HG03039 (cell line): ENCODE data around the gene BACE1-AS.

ENCODE experiments used
- ATAC-seq: cut with Tn5 transposase; IDR thresholded peaks from one replicate; pipeline ENCODE4 v1.9.1; 2021; ENCODE audit warnings: mild to moderate bottlenecking, moderate library complexity; ENCODE audit not compliant: unreplicated experiment

BACE1-AS gene

GRCh38 chr11:117289795-117290194 is 1.4 kb upstream of the BACE1-AS start:
- ATAC-seq, result no peak

GRCh38 chr11:117292616-117293015 is 1.5 kb downstream of the BACE1-AS start:
- ATAC-seq, result no peak

- ATAC-seq, result no peak
Observed at GRCh38 chr11:117295438-117296137, 4.4 kb downstream of the BACE1-AS start.

GRCh38 chr11:117296881-117297280 is 5.7 kb downstream of the BACE1-AS start:
- ATAC-seq, result no peak

- ATAC-seq, result no peak
Observed at GRCh38 chr11:117298195-117298594, 7.0 kb downstream of the BACE1-AS start.

- ATAC-seq, result no peak
Observed at GRCh38 chr11:117299351-117300282, 8.5 kb downstream of the BACE1-AS start.

- no peak for ATAC-seq
Observed at GRCh38 chr11:117300283-117300663, 9.1 kb downstream of the BACE1-AS start.

- no peak for ATAC-seq
Observed at GRCh38 chr11:117300773-117301172, 9.6 kb downstream of the BACE1-AS start.

- no peak for ATAC-seq
Observed at GRCh38 chr11:117302228-117302627, 11.1 kb downstream of the BACE1-AS start.

- ATAC-seq, result no peak
Observed at GRCh38 chr11:117303101-117303500, 12.0 kb downstream of the BACE1-AS start.

GRCh38 chr11:117303646-117304315 is 12.6 kb downstream of the BACE1-AS start:
- no peak for ATAC-seq

- ATAC-seq, result no peak
Observed at GRCh38 chr11:117305145-117305544, 14.0 kb downstream of the BACE1-AS start.

- no peak for ATAC-seq
Observed at GRCh38 chr11:117309310-117309709, 18.2 kb downstream of the BACE1-AS start.

- no peak for ATAC-seq
Observed at GRCh38 chr11:117313091-117313490, 21.9 kb downstream of the BACE1-AS start.

GRCh38 chr11:117313828-117314768 is 23.0 kb downstream of the BACE1-AS start:
- no peak for ATAC-seq

- no peak for ATAC-seq
Observed at GRCh38 chr11:117314840-117315239, 23.7 kb downstream of the BACE1-AS start.

GRCh38 chr11:117315285-117316196 is 24.4 kb downstream of the BACE1-AS start:
- no peak for ATAC-seq

GRCh38 chr11:117316197-117316961 is 25.2 kb downstream of the BACE1-AS start, which contains the start of gene BACE1:
TSS of gene BACE1 (minus strand) at chr11:117316256. CDS start at chr11:117315795, 461 bp downstream.
- no peak for ATAC-seq
